ENCODE data around the gene DCDC2B. TPM values are rescaled to one million over a fixed set of nuclear protein-coding genes. Genes with fewer than 3 reads are reported as not detected.

Gene DCDC2B
- total RNA-seq, 1 experiment from 2014 or later = 0.27 TPM

- Histone ChIP-seq H3K27me3 (ENCODE audit: insufficient read depth, low read length) (no peaks in the 10 kb centered on the region), H2AFZ (ENCODE audit: low read depth, low read length, poor library complexity, severe bottlenecking) (no peak overlapping the region), H3K27ac (ENCODE audit: low read depth, low read length) (peak overlapping the region; percentile 87), H3K79me2 (ENCODE audit: insufficient read depth, low read length) (no peaks in the 10 kb centered on the region), H3K9ac (ENCODE audit: low read length) (peak overlapping the region; percentile 60), H4K20me1 (ENCODE audit: insufficient read depth) (no peaks in the 10 kb centered on the region), H3K36me3 (ENCODE audit: control insufficient read depth in 1 of 2, insufficient read depth in 2 of 2, low read length in 2 of 2) (no peaks in the 10 kb centered on the region), H3K9me2 (ENCODE audit: insufficient read depth) (no peaks in the 10 kb centered on the region), H3K4me1 (ENCODE audit: control insufficient read depth in 1 of 2, insufficient read depth in 2 of 2, low read length in 2 of 2) (peaks cover 20 to 45% of the 10 kb centered on the region in 2 experiments), H3K9me3 (ENCODE audit: control insufficient read depth in 1 of 2, insufficient read depth in 1 of 2, low read depth in 1 of 2, low read length in 2 of 2) (no peaks in the 10 kb centered on the region), H3K4me2 (ENCODE audit: low read length) (peak overlapping the region; percentile 94), H3K4me3 (replicated peaks in 1 of 2; ENCODE audit: low read depth in 1 of 2, low read length in 2 of 2) (peak overlapping the region; percentile 62 to 72)
- peak; percentile 58 for DNase-seq (ENCODE audit: low read depth, low spot score)
- intact Hi-C loops (cut with micrococcal nuclease) = no loop called here
- POLR2A ChIA-PET = interaction anchor here (0.8 to 2.1 kb wide), 7 partner anchors 15 to 154 kb away, joined by 3 to 8 read pairs (median 3); partner anchors contain the start of genes BSDC1, HDAC1 and MARCKSL1
- BruUV-seq (replicated peaks) = TSS peak; percentile 63
- no peak for TF ChIP-seq CBX3 (IDR thresholded peaks at IDR 0.05; ENCODE audit: low read depth)
- peak; percentile 50; the same call in 1 of the 2 replicates for TF ChIP-seq SIN3A (IDR thresholded peaks at IDR 0.05; ENCODE audit: low read depth)
- TF ChIP-seq, protein P1, sequence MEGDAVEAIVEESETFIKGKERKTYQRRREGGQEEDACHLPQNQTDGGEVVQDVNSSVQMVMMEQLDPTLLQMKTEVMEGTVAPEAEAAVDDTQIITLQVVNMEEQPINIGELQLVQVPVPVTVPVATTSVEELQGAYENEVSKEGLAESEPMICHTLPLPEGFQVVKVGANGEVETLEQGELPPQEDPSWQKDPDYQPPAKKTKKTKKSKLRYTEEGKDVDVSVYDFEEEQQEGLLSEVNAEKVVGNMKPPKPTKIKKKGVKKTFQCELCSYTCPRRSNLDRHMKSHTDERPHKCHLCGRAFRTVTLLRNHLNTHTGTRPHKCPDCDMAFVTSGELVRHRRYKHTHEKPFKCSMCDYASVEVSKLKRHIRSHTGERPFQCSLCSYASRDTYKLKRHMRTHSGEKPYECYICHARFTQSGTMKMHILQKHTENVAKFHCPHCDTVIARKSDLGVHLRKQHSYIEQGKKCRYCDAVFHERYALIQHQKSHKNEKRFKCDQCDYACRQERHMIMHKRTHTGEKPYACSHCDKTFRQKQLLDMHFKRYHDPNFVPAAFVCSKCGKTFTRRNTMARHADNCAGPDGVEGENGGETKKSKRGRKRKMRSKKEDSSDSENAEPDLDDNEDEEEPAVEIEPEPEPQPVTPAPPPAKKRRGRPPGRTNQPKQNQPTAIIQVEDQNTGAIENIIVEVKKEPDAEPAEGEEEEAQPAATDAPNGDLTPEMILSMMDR (IDR thresholded peaks at IDR 0.05 in 2 of 3, conservative IDR thresholded peaks at IDR 0.05 in 1 of 3; ENCODE audit: borderline replicate concordance in 1 of 3, insufficient read depth in 1 of 3, low read depth in 2 of 3, low read length in 2 of 3) = peak; percentile 25 to 53 (median 26); a peak in 4 of 6 replicates
- TF ChIP-seq POLR2A (IDR thresholded peaks at IDR 0.05; ENCODE audit: borderline replicate concordance, extremely low read depth, insufficient read depth, insufficient read length) = peak; percentile 77
- peak; percentile 18 for TF ChIP-seq YY1 (IDR thresholded peaks at IDR 0.05; ENCODE audit: extremely low read depth, insufficient replicate concordance, low read depth, low read length)
- peak; percentile 83 for TF ChIP-seq MAX (IDR thresholded peaks at IDR 0.05)
- no peak for TF ChIP-seq SRF (IDR thresholded peaks at IDR 0.05; ENCODE audit: low read depth)
- TF ChIP-seq ZFX (IDR thresholded peaks at IDR 0.05) = peak; percentile 35; the same call in 1 of the 2 replicates
- peak; percentile 41 for TF ChIP-seq RAD21 (IDR thresholded peaks at IDR 0.05; ENCODE audit: low read depth)
- TF ChIP-seq REST (IDR thresholded peaks at IDR 0.05; ENCODE audit: low read depth) = no peak
- peak; percentile 87 for TF ChIP-seq POLR2AphosphoS5 (IDR thresholded peaks at IDR 0.05; ENCODE audit: low read depth, low read length)
- TF ChIP-seq TCF7L2 (IDR thresholded peaks at IDR 0.05; ENCODE audit: borderline replicate concordance, extremely low read depth, insufficient read depth, insufficient read length) = no peak
- no peak for TF ChIP-seq EZH2phosphoT487 (IDR thresholded peaks at IDR 0.05; ENCODE audit: borderline replicate concordance)
- CTCF ChIA-PET = interaction anchor here (0.7 to 1.6 kb wide), 5 partner anchors 8 to 76 kb away, joined by 3 to 4 read pairs (median 3); no protein-coding TSS in a partner anchor
- RAD21 ChIA-PET (ENCODE audit: low non-redundant PET in 1 of 2, low total read pairs in 2 of 2, uncharacterized antibody in 2 of 2, unreplicated experiment in 2 of 2) = interaction anchor here in 1 of 2 experiments (0.5 to 1.6 kb wide), 2 partner anchors 25 to 96 kb away, joined by 3 to 4 read pairs; partner anchors contain the start of gene MARCKSL1
- peak; percentile 88 for ATAC-seq
These were observed 31.5 kb downstream of the DCDC2B start for GRCh38 chr1:32240140-32240951.

Data from HCT116 (cell line).